GM12878 (cell line): ENCODE measurements around the gene LPCAT4. TPM values are rescaled to one million over a fixed set of nuclear protein-coding genes. Genes with fewer than 3 reads are reported as not detected.
A peak's percentile ranks its signal among the peaks of the same experiment; 100 is the strongest.

Source experiments
- ASH2L ChIP-seq: fragments of 300-600, 200-600 bp; sonication (generic); IDR thresholded peaks from 2 replicates; pipeline ENCODE4 v1.6.1; 2017; ENCODE audit warnings: low read depth, mild to moderate bottlenecking, borderline replicate concordance
- EP300 ChIP-seq, 2 experiments: fragments of 150-350 bp in 1 of 2; IDR thresholded peaks; 2 replicates each; pipeline ENCODE4 v1.6.1; 2011 to 2012; ENCODE audit warnings: low read depth in 2 of 2, low read length in 2 of 2, borderline replicate concordance in 1 of 2, improper control_type of control experiment in 1 of 2, inconsistent platforms in 1 of 2; ENCODE audit not compliant: control insufficient read depth in 1 of 2
- MTA2 ChIP-seq: fragments of 450-650 bp; IDR thresholded peaks from 2 replicates; pipeline ENCODE4 v1.6.1; 2016; ENCODE audit warnings: low read depth, mild to moderate bottlenecking, moderate library complexity
- MYC ChIP-seq: IDR thresholded peaks from 2 replicates; pipeline ENCODE4 v1.6.1; 2011; ENCODE audit warnings: mild to moderate bottlenecking, low read length, moderate library complexity, inconsistent platforms; ENCODE audit not compliant: insufficient read depth, insufficient replicate concordance, insufficient read length, severe bottlenecking
- RBBP5 ChIP-seq: fragments of 200-600 bp; sonication (generic); conservative IDR thresholded peaks from 2 replicates; pipeline ENCODE4 v1.6.1; 2016
- RUNX3 ChIP-seq: IDR thresholded peaks from 2 replicates; pipeline ENCODE4 v1.6.1; 2012; ENCODE audit warnings: low read length, inconsistent platforms
- SMC3 ChIP-seq: IDR thresholded peaks from 2 replicates; pipeline ENCODE4 v1.6.1; 2011; ENCODE audit warnings: low read length, improper control_type of control experiment, borderline replicate concordance
- SREBF2 ChIP-seq: IDR thresholded peaks from 2 replicates; pipeline ENCODE4 v1.6.1; 2012; ENCODE audit warnings: mild to moderate bottlenecking, low read length
- SUZ12 ChIP-seq: fragments of 200-600 bp; sonication (generic); IDR thresholded peaks from one replicate; pipeline ENCODE4 v1.6.1; 2018; ENCODE audit warnings: antibody characterized with exemption, mild to moderate bottlenecking; ENCODE audit not compliant: unreplicated experiment
- TAF1 ChIP-seq: IDR thresholded peaks from 2 replicates; pipeline ENCODE4 v1.6.1; 2011; ENCODE audit warnings: mild to moderate bottlenecking, low read depth, low read length, borderline replicate concordance
- TARDBP ChIP-seq: IDR thresholded peaks from 2 replicates; pipeline ENCODE4 v1.6.1; 2016; ENCODE audit warnings: borderline replicate concordance
- polyA plus RNA-seq, 11 experiments: library from polyadenylated mRNA; depleted of rRNA in 4 of 11; unstranded in 6 of 11; stranded (reverse) in 5 of 11; fragments of >200 nt; fragmentation: Nextera tagmentation in 4 of 11; fragmentation: Illumina TruSeq in 1 of 11; extraction: Ambion mirVana in 4 of 11; extraction: Trizol in 1 of 11; gene quantifications; 1 replicate in 1 of 11; 2 replicates in 10 of 11; pipeline versions ENCODE4 v1.2.1 to v1.2.3, GENCODE V29; 2011 to 2016; ENCODE audit warnings: inconsistent platforms in 2 of 11, missing spikeins in 2 of 11, low read depth in 1 of 11
- total RNA-seq, 4 experiments: library from RNA; depleted of rRNA in 3 of 4; stranded (reverse); fragments of >200 nt in 3 of 4; fragmentation: Illumina TruSeq in 1 of 4; extraction: Trizol in 1 of 4; gene quantifications; 2 replicates each; pipeline versions ENCODE4 v1.2.1 to v1.2.3, GENCODE V29; 2013 to 2021
- TF ChIP-seq, protein P1 (sequence below): IDR thresholded peaks from 2 replicates; pipeline ENCODE4 v1.6.1; 2012; ENCODE audit warnings: mild to moderate bottlenecking, low read depth, low read length
- TF ChIP-seq, protein P2 (sequence below): fragments of 450-650 bp; IDR thresholded peaks from 2 replicates; pipeline ENCODE4 v1.6.1; 2016; ENCODE audit warnings: mild to moderate bottlenecking
- TF ChIP-seq, protein P3 (sequence below): fragments of 450-650 bp; IDR thresholded peaks from 2 replicates; pipeline ENCODE4 v1.6.1; 2017; ENCODE audit warnings: antibody characterized with exemption, mild to moderate bottlenecking, moderate library complexity
- TF ChIP-seq, protein P4 (sequence below): fragments of 450-650 bp; IDR thresholded peaks from 2 replicates; pipeline ENCODE4 v1.6.1; 2017; ENCODE audit warnings: mild to moderate bottlenecking, low read depth, inconsistent platforms; ENCODE audit not compliant: poor library complexity, severe bottlenecking
- TF ChIP-seq, protein P5 (sequence below): IDR thresholded peaks from 2 replicates; pipeline ENCODE4 v1.6.1; 2012; ENCODE audit warnings: low read depth, low read length, improper control_type of control experiment

The LPCAT4 gene
- total and polyA plus RNA-seq, 10 of the 15 experiments (the other 5 are each of a cell fraction or from before 2014, with no cell fraction given), result 14.4 to 57.2 (median 33.0) TPM

DNA sequence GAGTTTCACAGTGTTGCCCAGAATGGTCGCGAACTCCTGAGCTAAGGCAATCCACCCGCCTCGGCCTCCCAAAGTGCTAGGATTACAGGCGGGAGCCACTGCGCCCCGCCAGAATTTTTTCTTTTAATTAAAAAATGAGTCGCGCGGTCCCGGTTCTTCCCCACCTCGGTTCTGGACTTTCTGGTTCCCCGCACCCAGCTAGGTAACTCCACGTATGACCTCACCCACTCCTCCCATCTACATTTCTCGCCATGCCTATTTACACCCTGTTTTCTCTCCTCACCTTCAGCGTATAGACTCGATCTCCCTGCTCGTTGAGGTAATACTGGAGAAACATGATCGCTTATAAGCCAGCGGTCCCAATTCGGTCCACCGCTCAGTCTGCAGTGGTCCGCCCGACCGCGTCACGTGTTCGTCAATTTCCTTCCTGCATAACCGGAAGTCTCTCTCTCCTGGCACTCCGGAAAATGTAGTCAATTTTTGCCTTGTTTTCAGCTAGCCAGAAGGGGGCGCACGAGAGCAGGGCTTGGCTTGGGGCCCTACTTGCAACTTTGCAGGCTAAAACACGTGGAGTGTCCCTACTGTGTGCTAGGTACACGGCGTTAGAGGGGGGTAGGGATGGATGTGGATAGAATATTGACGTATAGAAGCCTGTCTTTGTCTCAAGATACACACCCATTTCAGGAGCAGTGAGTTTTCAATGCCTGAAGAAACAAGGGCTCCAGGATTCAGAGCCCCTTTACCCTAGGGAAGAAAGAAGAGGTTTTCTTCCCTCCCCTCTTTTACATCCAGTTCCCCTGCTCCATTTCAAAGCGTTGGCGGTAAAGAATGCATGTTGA, 24.0 kb downstream of the LPCAT4 start, which contains the start of the genes NOP10 and NUTM1 (continued):
- TF ChIP-seq, protein P1, sequence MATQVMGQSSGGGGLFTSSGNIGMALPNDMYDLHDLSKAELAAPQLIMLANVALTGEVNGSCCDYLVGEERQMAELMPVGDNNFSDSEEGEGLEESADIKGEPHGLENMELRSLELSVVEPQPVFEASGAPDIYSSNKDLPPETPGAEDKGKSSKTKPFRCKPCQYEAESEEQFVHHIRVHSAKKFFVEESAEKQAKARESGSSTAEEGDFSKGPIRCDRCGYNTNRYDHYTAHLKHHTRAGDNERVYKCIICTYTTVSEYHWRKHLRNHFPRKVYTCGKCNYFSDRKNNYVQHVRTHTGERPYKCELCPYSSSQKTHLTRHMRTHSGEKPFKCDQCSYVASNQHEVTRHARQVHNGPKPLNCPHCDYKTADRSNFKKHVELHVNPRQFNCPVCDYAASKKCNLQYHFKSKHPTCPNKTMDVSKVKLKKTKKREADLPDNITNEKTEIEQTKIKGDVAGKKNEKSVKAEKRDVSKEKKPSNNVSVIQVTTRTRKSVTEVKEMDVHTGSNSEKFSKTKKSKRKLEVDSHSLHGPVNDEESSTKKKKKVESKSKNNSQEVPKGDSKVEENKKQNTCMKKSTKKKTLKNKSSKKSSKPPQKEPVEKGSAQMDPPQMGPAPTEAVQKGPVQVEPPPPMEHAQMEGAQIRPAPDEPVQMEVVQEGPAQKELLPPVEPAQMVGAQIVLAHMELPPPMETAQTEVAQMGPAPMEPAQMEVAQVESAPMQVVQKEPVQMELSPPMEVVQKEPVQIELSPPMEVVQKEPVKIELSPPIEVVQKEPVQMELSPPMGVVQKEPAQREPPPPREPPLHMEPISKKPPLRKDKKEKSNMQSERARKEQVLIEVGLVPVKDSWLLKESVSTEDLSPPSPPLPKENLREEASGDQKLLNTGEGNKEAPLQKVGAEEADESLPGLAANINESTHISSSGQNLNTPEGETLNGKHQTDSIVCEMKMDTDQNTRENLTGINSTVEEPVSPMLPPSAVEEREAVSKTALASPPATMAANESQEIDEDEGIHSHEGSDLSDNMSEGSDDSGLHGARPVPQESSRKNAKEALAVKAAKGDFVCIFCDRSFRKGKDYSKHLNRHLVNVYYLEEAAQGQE, result no peak
- peak; percentile 73 for TF ChIP-seq TAF1
- TF ChIP-seq, protein P2, sequence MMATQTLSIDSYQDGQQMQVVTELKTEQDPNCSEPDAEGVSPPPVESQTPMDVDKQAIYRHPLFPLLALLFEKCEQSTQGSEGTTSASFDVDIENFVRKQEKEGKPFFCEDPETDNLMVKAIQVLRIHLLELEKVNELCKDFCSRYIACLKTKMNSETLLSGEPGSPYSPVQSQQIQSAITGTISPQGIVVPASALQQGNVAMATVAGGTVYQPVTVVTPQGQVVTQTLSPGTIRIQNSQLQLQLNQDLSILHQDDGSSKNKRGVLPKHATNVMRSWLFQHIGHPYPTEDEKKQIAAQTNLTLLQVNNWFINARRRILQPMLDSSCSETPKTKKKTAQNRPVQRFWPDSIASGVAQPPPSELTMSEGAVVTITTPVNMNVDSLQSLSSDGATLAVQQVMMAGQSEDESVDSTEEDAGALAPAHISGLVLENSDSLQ, result peak; percentile 19; the same call in 1 of the 2 replicates
- TF ChIP-seq SREBF2, result no peak
- TF ChIP-seq MYC, result no peak
- no peak for TF ChIP-seq RBBP5
- TF ChIP-seq SUZ12, result no peak
- peak; percentile 88 for TF ChIP-seq SMC3
- TF ChIP-seq MTA2, result peak; percentile 56; the same call in 1 of the 2 replicates
- 0 out of 4 replicates have a peak, but pooled peaks have one; percentile 15 to 29 for TF ChIP-seq EP300 (IDR thresholded peaks at IDR 0.05; ENCODE audit: borderline replicate concordance in 1 of 2, control insufficient read depth in 1 of 2, low read depth in 2 of 2, low read length in 2 of 2)
- TF ChIP-seq TARDBP, result 0 out of 2 replicates have a peak, but pooled peaks have one; percentile 50
- TF ChIP-seq, protein P3, sequence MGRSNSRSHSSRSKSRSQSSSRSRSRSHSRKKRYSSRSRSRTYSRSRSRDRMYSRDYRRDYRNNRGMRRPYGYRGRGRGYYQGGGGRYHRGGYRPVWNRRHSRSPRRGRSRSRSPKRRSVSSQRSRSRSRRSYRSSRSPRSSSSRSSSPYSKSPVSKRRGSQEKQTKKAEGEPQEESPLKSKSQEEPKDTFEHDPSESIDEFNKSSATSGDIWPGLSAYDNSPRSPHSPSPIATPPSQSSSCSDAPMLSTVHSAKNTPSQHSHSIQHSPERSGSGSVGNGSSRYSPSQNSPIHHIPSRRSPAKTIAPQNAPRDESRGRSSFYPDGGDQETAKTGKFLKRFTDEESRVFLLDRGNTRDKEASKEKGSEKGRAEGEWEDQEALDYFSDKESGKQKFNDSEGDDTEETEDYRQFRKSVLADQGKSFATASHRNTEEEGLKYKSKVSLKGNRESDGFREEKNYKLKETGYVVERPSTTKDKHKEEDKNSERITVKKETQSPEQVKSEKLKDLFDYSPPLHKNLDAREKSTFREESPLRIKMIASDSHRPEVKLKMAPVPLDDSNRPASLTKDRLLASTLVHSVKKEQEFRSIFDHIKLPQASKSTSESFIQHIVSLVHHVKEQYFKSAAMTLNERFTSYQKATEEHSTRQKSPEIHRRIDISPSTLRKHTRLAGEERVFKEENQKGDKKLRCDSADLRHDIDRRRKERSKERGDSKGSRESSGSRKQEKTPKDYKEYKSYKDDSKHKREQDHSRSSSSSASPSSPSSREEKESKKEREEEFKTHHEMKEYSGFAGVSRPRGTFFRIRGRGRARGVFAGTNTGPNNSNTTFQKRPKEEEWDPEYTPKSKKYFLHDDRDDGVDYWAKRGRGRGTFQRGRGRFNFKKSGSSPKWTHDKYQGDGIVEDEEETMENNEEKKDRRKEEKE, result no peak
- TF ChIP-seq, protein P4, sequence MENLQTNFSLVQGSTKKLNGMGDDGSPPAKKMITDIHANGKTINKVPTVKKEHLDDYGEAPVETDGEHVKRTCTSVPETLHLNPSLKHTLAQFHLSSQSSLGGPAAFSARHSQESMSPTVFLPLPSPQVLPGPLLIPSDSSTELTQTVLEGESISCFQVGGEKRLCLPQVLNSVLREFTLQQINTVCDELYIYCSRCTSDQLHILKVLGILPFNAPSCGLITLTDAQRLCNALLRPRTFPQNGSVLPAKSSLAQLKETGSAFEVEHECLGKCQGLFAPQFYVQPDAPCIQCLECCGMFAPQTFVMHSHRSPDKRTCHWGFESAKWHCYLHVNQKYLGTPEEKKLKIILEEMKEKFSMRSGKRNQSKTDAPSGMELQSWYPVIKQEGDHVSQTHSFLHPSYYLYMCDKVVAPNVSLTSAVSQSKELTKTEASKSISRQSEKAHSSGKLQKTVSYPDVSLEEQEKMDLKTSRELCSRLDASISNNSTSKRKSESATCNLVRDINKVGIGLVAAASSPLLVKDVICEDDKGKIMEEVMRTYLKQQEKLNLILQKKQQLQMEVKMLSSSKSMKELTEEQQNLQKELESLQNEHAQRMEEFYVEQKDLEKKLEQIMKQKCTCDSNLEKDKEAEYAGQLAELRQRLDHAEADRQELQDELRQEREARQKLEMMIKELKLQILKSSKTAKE, result no peak
- peak; percentile 81 for TF ChIP-seq RUNX3
- TF ChIP-seq, protein P5, sequence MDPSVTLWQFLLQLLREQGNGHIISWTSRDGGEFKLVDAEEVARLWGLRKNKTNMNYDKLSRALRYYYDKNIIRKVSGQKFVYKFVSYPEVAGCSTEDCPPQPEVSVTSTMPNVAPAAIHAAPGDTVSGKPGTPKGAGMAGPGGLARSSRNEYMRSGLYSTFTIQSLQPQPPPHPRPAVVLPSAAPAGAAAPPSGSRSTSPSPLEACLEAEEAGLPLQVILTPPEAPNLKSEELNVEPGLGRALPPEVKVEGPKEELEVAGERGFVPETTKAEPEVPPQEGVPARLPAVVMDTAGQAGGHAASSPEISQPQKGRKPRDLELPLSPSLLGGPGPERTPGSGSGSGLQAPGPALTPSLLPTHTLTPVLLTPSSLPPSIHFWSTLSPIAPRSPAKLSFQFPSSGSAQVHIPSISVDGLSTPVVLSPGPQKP, result peak; percentile 91
- no peak for TF ChIP-seq ASH2L
